ENCODE data around the gene FDCSP. TPM values are rescaled to one million over a fixed set of nuclear protein-coding genes. Genes with fewer than 3 reads are reported as not detected.

FDCSP gene
- total RNA-seq (2014; rRNA removed; shearing (Covaris generic)) (not detected in 2 replicates), polyA plus RNA-seq (2016; fragmentation: Nextera tagmentation; extraction: Ambion mirVana) (not detected in 2 replicates)
- long read RNA-seq, result 0 reads

DNA sequence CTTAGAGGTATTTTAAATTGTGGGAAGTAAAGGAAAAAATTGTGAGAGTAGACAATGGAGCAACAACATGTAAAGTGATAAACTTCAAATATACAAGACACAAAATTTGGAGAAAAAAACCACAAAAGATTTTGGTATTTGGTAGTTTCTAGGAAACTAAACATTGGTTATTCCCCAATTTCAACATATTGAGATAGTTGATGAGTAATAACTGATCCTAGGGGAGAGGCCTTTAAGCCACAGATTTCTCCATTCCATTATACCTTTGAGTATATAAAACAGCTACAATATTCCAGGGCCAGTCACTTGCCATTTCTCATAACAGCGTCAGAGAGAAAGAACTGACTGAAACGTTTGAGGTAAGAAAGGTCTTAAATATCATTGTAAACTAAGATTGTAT, at the start of gene FDCSP:
TSS of gene FDCSP (plus strand) at position 301 of the 400 bp plus-strand sequence. CDS start 5,071 bp downstream, outside the sequence.
- H3K4me3 Mint-ChIP-seq, result no peak within 1 kb of the TSS
- H2AFZ ChIP-seq, result no peak within 1 kb of the TSS
- TF ChIP-seq NANOG (IDR thresholded peaks at IDR 0.05; ENCODE audit: borderline replicate concordance) (no peak), STAT1 (IDR thresholded peaks at IDR 0.05; ENCODE audit: unreplicated experiment) (no peak), POLR2AphosphoS5 (IDR thresholded peaks at IDR 0.05; ENCODE audit: low read depth) (no peak), ETS1 (IDR thresholded peaks at IDR 0.05) (no peak), CTCF (conservative IDR thresholded peaks at IDR 0.05; ENCODE audit: low read depth in 2 of 2) (no peak), EZH2 (IDR thresholded peaks at IDR 0.05; ENCODE audit: low read depth, unreplicated experiment) (no peak), JUNB (IDR thresholded peaks at IDR 0.05; ENCODE audit: unreplicated experiment) (no peak), CREB1 (CRISPR knock-in tag; IDR thresholded peaks at IDR 0.05; ENCODE audit: low read depth) (no peak), ZNF331 (CRISPR knock-in tag; IDR thresholded peaks at IDR 0.05; ENCODE audit: low read depth) (no peak), EZH2phosphoT487 (IDR thresholded peaks at IDR 0.05; ENCODE audit: unreplicated experiment) (no peak), ZNF114 (CRISPR knock-in tag; IDR thresholded peaks at IDR 0.05) (no peak), ZNF462 (CRISPR knock-in tag; IDR thresholded peaks at IDR 0.05) (no peak)
- TF ChIP-seq, protein P1, sequence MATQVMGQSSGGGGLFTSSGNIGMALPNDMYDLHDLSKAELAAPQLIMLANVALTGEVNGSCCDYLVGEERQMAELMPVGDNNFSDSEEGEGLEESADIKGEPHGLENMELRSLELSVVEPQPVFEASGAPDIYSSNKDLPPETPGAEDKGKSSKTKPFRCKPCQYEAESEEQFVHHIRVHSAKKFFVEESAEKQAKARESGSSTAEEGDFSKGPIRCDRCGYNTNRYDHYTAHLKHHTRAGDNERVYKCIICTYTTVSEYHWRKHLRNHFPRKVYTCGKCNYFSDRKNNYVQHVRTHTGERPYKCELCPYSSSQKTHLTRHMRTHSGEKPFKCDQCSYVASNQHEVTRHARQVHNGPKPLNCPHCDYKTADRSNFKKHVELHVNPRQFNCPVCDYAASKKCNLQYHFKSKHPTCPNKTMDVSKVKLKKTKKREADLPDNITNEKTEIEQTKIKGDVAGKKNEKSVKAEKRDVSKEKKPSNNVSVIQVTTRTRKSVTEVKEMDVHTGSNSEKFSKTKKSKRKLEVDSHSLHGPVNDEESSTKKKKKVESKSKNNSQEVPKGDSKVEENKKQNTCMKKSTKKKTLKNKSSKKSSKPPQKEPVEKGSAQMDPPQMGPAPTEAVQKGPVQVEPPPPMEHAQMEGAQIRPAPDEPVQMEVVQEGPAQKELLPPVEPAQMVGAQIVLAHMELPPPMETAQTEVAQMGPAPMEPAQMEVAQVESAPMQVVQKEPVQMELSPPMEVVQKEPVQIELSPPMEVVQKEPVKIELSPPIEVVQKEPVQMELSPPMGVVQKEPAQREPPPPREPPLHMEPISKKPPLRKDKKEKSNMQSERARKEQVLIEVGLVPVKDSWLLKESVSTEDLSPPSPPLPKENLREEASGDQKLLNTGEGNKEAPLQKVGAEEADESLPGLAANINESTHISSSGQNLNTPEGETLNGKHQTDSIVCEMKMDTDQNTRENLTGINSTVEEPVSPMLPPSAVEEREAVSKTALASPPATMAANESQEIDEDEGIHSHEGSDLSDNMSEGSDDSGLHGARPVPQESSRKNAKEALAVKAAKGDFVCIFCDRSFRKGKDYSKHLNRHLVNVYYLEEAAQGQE (IDR thresholded peaks at IDR 0.05; ENCODE audit: unreplicated experiment), result no peak
- no peak within 1 kb of the TSS for H3K4me3 ChIP-seq
- no peaks in the 10 kb centered on the region for H3K9me2 ChIP-seq (ENCODE audit: insufficient read depth)
- H4K20me1 ChIP-seq (replicated peaks; ENCODE audit: insufficient read depth), result no peaks in the 10 kb centered on the region
- ATAC-seq, result no peak
- no peak within 1 kb of the TSS for H3K27ac ChIP-seq (ENCODE audit: low read depth)
- H3K27me3 Mint-ChIP-seq (ENCODE audit: insufficient read depth, low read depth, poor library complexity), result no peaks in the 10 kb centered on the region
- H3K9me3 Mint-ChIP-seq, result no peaks in the 10 kb centered on the region
- H3K4me1 ChIP-seq (ENCODE audit: insufficient read depth), result no peaks in the 10 kb centered on the region
- DNase-seq (ENCODE audit: low spot score), result no peak
- no peaks in the 10 kb centered on the region for H3K4me1 Mint-ChIP-seq
- H3K79me2 ChIP-seq (replicated peaks; ENCODE audit: insufficient read depth), result no peaks in the 10 kb centered on the region
- H3K27me3 ChIP-seq (ENCODE audit: insufficient read depth), result no peaks in the 10 kb centered on the region
- no peak within 1 kb of the TSS for H3K4me2 ChIP-seq
- no peaks in the 10 kb centered on the region for H3K36me3 Mint-ChIP-seq (ENCODE audit: low read depth)
- no peak within 1 kb of the TSS for H3K27ac Mint-ChIP-seq
- H3K36me3 ChIP-seq (ENCODE audit: insufficient read depth), result no peaks in the 10 kb centered on the region
- H3F3A ChIP-seq (replicated peaks; ENCODE audit: low read depth), result no peaks in the 10 kb centered on the region
